ENCODE results near the gene ACSS3.
"Not testable (repeated sequence)": the region's sequence is repeated elsewhere in the genome, so short reads cannot be mapped to it uniquely, and the experiment has no call there.

DNA sequence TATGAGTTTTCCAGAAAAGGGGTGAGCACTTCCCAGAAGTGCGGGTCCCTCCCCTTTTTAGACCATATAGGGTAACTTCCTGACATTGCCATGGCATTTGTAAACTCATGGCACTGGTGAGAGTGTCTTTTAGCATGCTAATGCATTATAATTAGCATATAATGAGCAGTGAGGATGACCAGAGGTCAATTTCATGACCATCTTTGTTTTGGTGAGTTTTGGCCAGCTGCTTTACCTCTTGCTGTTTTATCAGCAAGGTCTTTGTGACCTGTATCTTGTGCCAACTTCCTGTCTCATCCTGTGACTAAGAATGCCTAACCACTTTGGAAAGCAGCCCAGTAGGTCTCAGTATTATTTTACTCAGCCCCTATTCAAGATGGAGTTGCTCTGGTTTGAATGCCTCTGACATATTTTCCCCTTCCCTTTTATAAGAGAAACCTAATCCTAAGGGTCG is 131.9 kb downstream of the ACSS3 start:
- not testable (repeated sequence) for TF ChIP-seq ZNF701 (tag by site-specific recombination; IDR thresholded peaks at IDR 0.05); ZNF571 (tag by site-specific recombination; IDR thresholded peaks at IDR 0.05); ZBTB48 (tag by site-specific recombination; IDR thresholded peaks at IDR 0.05); ZNF600 (tag by site-specific recombination; IDR thresholded peaks at IDR 0.05); ZNF274 (IDR thresholded peaks at IDR 0.05; ENCODE audit: low read length); ZNF274 (tag by site-specific recombination; IDR thresholded peaks at IDR 0.05; ENCODE audit: borderline replicate concordance); TCF7L2 (IDR thresholded peaks at IDR 0.05; ENCODE audit: borderline replicate concordance, low read depth, low read length); YY1 (tag by site-specific recombination; IDR thresholded peaks at IDR 0.05); ZNF292 (tag by site-specific recombination; IDR thresholded peaks at IDR 0.05; ENCODE audit: borderline replicate concordance, low read depth)
- TF ChIP-seq, protein P1, sequence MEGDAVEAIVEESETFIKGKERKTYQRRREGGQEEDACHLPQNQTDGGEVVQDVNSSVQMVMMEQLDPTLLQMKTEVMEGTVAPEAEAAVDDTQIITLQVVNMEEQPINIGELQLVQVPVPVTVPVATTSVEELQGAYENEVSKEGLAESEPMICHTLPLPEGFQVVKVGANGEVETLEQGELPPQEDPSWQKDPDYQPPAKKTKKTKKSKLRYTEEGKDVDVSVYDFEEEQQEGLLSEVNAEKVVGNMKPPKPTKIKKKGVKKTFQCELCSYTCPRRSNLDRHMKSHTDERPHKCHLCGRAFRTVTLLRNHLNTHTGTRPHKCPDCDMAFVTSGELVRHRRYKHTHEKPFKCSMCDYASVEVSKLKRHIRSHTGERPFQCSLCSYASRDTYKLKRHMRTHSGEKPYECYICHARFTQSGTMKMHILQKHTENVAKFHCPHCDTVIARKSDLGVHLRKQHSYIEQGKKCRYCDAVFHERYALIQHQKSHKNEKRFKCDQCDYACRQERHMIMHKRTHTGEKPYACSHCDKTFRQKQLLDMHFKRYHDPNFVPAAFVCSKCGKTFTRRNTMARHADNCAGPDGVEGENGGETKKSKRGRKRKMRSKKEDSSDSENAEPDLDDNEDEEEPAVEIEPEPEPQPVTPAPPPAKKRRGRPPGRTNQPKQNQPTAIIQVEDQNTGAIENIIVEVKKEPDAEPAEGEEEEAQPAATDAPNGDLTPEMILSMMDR (tag by site-specific recombination; IDR thresholded peaks at IDR 0.05) = not testable (repeated sequence)
